HG03039 (cell line): ENCODE measurements around the gene CBX5.
"Not testable (repeated sequence)": the region's sequence is repeated elsewhere in the genome, so short reads cannot be mapped to it uniquely, and the experiment has no call there.

Experiments
- ATAC-seq: cut with Tn5 transposase; IDR thresholded peaks from one replicate; pipeline ENCODE4 v1.9.1; 2021; ENCODE audit warnings: mild to moderate bottlenecking, moderate library complexity; ENCODE audit not compliant: unreplicated experiment

The CBX5 gene

GRCh38 chr12:54279632-54280467 lies at the start of gene CBX5:
CBX5 (minus strand) TSS chr12:54280122; CDS start chr12:54257650, 22,472 bp downstream.
- ATAC-seq = peak; percentile 58

- no peak for ATAC-seq
Measured at GRCh38 chr12:54328595-54329337, 48.8 kb upstream of the CBX5 start.

DNA sequence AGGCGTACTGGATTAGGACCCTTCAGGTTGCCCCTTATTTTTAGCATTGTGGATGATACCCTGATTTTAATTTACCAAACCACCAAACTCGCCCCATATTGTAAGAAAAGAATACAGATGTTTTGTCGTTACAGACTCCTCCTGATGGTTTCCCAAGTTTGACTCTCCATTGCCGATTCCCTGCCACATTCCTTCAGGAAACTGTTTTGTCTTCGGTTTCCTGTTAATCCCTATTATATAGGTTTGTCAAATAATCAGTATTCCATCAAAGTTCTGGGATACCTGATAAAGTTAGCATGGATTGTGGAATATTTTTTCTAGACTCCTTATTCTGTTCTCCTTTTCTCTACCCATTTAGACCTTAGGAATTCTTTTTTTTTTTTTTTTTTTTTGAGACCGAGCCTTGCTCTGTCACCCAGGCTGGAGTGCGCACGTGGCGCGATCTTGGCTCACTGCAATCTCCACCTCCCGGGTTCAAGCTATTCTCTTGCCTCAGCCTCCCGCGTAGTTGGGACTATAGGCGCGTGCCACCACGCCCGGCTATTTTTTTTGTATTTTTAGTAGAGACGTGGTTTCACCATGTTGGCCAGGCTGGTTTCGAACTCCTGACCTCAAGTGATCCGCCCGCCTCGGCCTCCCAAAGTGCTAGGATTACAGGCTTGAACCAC lies 45.7 kb upstream of the CBX5 start:
- ATAC-seq = not testable (repeated sequence)

DNA sequence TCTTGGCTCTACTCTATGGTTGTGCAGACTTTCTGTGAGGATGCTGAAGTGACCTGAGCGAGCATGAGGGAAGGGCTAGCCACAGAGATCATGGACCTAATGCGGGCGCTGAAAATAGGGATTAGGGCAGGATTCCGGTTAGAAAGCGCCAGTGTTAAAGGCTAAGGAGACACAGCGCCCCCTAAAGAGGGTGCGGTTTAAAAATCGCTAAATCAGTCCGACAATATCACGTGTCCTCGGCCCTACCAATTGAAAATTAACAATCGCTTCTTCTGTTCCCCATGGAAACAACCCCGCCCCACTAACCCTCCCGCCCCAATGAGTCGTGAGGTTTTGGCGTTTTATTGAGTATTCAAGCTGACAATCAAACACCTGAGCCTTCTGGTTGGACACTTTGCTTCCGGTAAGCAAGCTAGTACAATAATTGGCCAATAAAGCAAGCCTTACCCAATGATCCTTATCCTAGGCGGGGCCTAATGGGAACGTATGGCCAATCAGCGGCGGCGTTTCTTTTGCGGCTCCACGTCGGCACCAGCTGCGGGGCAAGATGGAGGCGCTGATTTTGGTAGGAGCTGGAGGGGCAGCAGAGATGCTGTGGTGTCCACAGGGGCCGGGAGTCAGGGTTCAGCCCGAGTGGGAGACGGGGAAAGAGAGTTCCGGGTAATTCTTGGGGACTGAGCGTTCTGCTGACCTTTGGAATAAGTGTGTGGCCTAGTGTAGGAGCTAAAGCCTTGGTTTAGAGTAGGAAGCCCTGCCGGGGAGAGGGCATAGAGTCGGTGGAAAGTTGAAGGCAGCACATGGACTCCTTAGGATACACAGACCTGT lies 44.9 kb upstream of the CBX5 start, which contains the start of gene COPZ1:
TSS of gene COPZ1 (plus strand) at position 515 of the 825 bp plus-strand sequence. CDS start at position 548, 33 bp downstream.
- ATAC-seq = peak; percentile 98

GRCh38 chr12:54321363-54321762 lies 41.4 kb upstream of the CBX5 start:
- ATAC-seq = no peak

- ATAC-seq = not testable (repeated sequence)
Measured at GRCh38 chr12:54312309-54312708, 32.4 kb upstream of the CBX5 start.

- ATAC-seq = no peak
Measured at GRCh38 chr12:54311051-54311450, 31.1 kb upstream of the CBX5 start.

DNA sequence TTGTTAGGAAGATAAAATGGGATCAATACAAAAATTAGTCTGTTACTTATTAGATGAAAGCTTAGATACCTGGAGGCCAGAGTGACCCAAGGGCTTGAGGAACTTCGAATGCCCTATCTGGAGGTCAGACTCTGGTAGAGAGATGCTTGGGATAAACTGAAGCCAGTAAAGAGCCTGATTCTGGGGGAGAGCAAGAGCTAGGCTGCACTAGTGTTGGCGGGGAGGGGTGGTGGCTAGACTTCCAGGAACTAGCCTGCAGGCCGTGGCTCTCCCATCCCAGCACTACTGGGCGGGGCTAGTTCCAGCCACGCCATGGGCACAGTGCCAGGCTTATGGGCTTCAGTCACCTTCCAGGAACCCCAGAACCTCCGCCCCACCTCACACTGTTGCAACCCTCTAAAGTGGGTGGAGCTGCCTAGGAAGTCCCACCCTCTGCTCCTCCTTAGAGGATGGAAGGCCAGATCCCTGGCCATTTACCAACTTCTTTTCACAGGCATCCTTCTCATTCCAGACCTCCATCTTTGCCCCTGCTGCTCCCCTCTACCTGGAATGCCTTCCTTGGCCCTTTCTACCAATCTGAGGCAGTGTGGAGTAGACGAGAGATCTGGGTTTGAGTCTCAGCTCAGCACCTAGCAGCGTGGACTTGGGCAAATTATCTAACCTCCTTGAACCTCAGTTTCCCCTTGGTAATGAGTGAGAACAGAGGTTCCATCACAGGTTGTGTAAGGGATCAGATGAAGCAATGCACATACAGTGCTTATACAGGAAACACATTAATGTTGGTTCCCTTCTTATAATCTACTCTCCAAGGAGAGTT lies 27.2 kb upstream of the CBX5 start:
- ATAC-seq = no peak

- ATAC-seq = no peak
Measured at GRCh38 chr12:54304187-54304810, 24.4 kb upstream of the CBX5 start.

- ATAC-seq = no peak
Measured at GRCh38 chr12:54303640-54304039, 23.7 kb upstream of the CBX5 start.

- ATAC-seq = no peak
Measured at GRCh38 chr12:54301428-54302048, 21.6 kb upstream of the CBX5 start.

DNA sequence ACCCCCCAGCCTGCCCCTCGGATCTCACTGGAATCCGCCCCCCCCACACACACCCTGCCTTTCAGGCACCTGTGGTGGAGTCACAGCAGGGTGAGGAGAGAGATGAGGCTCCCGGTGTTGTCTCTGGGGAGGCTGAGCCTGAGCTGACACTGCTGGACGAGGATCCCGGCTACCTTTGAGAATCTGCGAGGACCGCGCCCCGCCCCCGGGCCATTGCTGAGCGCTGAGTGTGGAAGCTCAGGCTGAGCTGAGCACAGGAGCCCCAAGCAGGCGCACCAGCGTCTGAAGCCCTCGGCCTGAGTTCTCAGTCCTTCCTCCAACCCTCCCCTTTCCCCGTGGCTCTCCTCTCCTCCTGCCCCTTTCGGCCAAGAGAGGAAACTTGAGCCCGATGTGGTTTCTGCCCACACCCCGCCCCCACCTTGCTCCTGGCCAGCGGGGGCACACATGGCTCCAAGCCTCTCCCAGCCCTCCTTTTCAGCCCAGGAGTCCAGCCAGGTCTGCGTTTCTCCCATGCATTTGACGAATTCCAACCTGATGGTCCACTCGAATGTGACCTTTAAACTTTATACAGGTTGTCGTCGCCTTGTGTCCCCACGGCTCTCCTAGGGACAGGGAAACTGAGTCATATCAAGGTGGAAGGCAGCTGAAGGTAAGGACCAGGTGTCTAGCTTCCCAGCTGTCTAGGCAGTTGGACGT lies 21.0 kb upstream of the CBX5 start, which contains the start of gene NFE2:
TSS of gene NFE2 (minus strand) at position 284 of the 696 bp plus-strand sequence. CDS start 5,767 bp downstream, outside the sequence.
- no peak for ATAC-seq

DNA sequence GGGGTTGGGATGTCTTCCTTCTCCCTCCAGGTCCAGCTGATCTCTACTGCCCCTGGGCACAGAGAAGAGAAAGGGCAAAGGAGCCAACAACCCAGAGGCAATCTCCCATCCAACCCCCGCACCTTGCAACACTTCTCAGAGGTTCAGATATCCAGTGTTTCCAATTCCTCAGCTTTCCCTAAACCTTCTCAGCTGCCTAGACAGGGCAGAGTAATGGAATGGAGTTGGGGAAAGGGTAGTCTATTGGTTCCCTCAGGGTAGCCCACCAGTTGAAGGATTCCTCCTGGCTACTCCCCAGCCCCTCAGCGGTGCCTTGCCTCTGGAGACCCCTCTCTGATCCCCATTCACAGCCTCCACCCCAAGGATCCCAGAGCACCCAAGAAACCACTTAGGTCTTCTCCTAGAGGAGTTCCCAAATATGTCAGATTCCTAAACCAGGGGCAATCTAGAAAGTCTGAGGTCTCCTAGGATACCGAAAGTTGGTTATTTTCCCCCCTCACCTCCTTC lies 20.4 kb upstream of the CBX5 start:
- ATAC-seq = no peak

DNA sequence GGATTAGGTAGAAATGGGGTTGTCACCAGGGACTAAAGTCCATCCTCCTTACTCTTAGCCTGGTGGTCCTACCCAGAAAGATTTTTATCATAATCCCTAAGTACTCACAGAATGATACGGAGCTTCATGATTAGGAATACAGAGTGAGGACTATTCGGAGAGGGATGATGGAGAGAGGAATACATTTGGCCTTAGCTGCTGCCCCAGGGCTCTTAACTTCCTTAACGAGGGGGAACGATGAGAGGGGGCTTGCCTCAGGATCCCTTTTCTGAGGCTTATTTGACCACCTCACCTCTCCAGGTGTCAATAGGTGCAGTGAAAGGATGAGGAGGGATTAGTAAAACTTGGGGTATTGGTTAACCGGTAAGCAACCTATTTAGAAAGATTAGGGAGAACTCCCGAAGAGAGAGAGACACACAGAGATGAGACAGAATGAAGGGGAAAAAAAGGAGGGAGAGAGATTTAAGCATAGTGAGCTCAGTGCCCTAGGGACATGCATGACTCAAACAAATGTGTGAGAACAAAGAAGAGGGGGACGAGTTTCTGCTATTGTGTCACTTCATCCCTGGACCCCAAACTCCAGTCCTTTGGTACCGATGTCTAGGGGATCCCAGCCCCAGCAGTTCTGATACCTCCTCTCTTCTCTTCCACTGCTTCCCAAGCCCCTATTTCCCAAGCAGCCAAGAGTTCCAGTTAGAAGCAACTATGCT lies 19.7 kb upstream of the CBX5 start:
- ATAC-seq = no peak

DNA sequence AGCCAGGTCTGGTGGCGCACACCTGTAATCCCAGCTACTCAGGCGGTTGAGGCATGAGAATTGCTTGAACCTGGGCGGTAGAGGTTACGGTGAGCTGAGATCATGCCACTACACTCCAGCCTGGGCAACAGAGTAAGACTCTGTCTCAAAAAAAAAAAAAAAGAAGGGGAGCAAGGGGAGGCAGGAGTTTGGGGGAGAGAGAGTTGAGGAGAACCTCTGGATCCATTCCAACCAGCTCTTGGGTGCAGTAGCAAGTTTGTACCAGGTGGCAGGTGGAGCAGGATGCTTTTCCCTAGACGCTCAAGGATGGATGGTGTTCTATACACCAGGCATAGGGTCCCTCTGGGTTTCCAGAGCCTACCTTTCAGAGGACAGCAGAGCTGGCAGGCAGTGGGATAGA lies 19.0 kb upstream of the CBX5 start:
- no peak for ATAC-seq

- no peak for ATAC-seq
Measured at GRCh38 chr12:54296393-54297099, 16.6 kb upstream of the CBX5 start.
